D721Med (cell line): Measurements from ENCODE around the gene CENATAC.
A peak's percentile ranks its signal among the peaks of the same experiment; 100 is the strongest.
"Not testable (repeated sequence)": the region's sequence is repeated elsewhere in the genome, so short reads cannot be mapped to it uniquely, and the experiment has no call there.

Experiments used
- DNase-seq: peaks from one replicate; pipeline ENCODE4 v3.0.0; 2011; ENCODE audit warnings: low spot score; ENCODE audit not compliant: insufficient read length
- FAIRE-seq: peaks from 2 replicates; lab custom pipeline; 2011; peaks lifted over from hg19 to GRCh38; lab: Jason Lieb, UNC
- CTCF ChIP-seq: IDR thresholded peaks from 2 replicates; pipeline ENCODE4 v1.5.1; 2012; ENCODE audit warnings: mild to moderate bottlenecking, control low read depth; ENCODE audit not compliant: insufficient read depth; ENCODE audit errors: missing control alignments

Gene CENATAC

GRCh38 chr11:118997627-118998387 is at the start of gene CENATAC:
Gene CENATAC (plus strand): TSS chr11:118998138. CDS start chr11:118998198, 60 bp downstream.
- DNase-seq (peak; percentile 99), FAIRE-seq (no peak)
- no peak for TF ChIP-seq CTCF

GRCh38 chr11:118953265-118953664 is 44.7 kb upstream of the CENATAC start:
- DNase-seq (peak; percentile 42), FAIRE-seq (no peak)
- TF ChIP-seq CTCF: no peak

- DNase-seq, FAIRE-seq: not testable (repeated sequence)
Observed at GRCh38 chr11:118953976-118954375, 44.0 kb upstream of the CENATAC start.

- TF ChIP-seq CTCF: peak; percentile 91
- DNase-seq: peak; percentile 96
- FAIRE-seq: no peak
Observed at GRCh38 chr11:118956094-118956846, 41.7 kb upstream of the CENATAC start, which contains the start of gene UPK2. Gene UPK2 (plus strand): TSS chr11:118956298. CDS start chr11:118956351, 53 bp downstream.

GRCh38 chr11:118956847-118957469 is 41.0 kb upstream of the CENATAC start:
- no peak for TF ChIP-seq CTCF
- FAIRE-seq (no peak), DNase-seq (no peak)

- DNase-seq (no peak), FAIRE-seq (no peak)
- TF ChIP-seq CTCF: no peak
Observed at GRCh38 chr11:118957549-118957948, 40.4 kb upstream of the CENATAC start.

GRCh38 chr11:118957968-118958367 is 40.0 kb upstream of the CENATAC start:
- no peak for TF ChIP-seq CTCF
- FAIRE-seq (no peak), DNase-seq (no peak)
